Thoracic aorta (tissue), 2 donors: Measurements from ENCODE around the gene CAMK1D. TPM values are rescaled to one million over a fixed set of nuclear protein-coding genes. Genes with fewer than 3 reads are reported as not detected.

ENCODE experiments used
- ATAC-seq: fragments of 150-250 bp; one replicate; pipeline ENCODE4 v1.8.0; 2017; ENCODE audit warnings: low read depth; ENCODE audit not compliant: insufficient number of reproducible peaks, low FRiP score
- DNase-seq: peaks from one replicate; pipeline ENCODE4 v3.0.0-alpha.2; 2020; ENCODE audit warnings: low spot score
- H3K27ac ChIP-seq, 2 donors: fragments of 200-600 bp; sonication (generic); 1 replicate in 1 of 2; 2 replicates in 1 of 2; pipeline ENCODE4 v1.5.1; 2016; ENCODE audit warnings: mild to moderate bottlenecking in 2 of 2, moderate library complexity in 2 of 2
- H3K27me3 ChIP-seq: fragments of 200-600 bp; sonication (generic); replicated peaks from 2 replicates; pipeline ENCODE4 v1.6.0; 2016; ENCODE audit warnings: mild to moderate bottlenecking; ENCODE audit not compliant: insufficient read depth
- H3K36me3 ChIP-seq: fragments of 200-600 bp; sonication (generic); one replicate; pipeline ENCODE4 v1.5.1; 2016
- H3K4me1 ChIP-seq, 2 donors: fragments of 200-600 bp; sonication (generic); 1 replicate in 1 of 2; 2 replicates in 1 of 2; pipeline versions ENCODE4 v1.5.1 to v1.6.0; 2016; ENCODE audit warnings: low read depth in 2 of 2, mild to moderate bottlenecking in 1 of 2; ENCODE audit not compliant: control insufficient read depth in 1 of 2
- H3K4me3 ChIP-seq: fragments of 200-600 bp; sonication (generic); 2 replicates; pipeline ENCODE4 v1.5.1; 2016; ENCODE audit warnings: mild to moderate bottlenecking
- H3K9me3 ChIP-seq: fragments of 200-600 bp; sonication (generic); 2 replicates; pipeline ENCODE4 v1.5.1; 2016
- total RNA-seq, 2 donors: library from RNA; depleted of rRNA; stranded (reverse); fragments of >200 nt; gene quantifications; one replicate each; pipeline versions ENCODE4 v1.1.0 to v1.2.3, GENCODE V29; 2016
- TF ChIP-seq, protein P1 (sequence below): fragments of 200-600 bp; sonication (generic); IDR thresholded peaks from one replicate; pipeline ENCODE4 v1.5.1; 2019; ENCODE audit warnings: antibody characterized with exemption

The CAMK1D gene
- total RNA-seq, 2 donors from 2014 or later, result 8.7 to 11.2 TPM

DNA sequence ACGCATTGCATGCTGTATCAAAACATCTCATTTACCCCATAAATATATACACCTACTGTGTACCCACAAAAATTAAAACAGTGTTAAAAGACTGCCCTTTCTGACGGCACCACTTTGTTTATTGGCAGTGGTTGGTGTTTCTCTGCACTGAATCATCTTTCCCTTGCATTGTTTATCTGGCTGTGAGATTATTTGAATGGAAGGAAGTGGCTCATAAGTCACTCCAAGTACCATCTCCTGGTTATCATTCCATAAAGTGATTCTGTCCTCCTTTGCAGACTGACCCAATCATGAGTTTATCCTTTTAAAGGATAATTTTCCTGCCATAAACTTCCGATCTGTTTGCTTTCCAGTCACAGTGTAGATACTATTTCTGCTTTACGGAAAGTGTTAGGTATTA is 183.8 kb downstream of the CAMK1D start:
- ATAC-seq (no peak), DNase-seq (no peak)
- Histone ChIP-seq H3K4me1 (no peaks in the 10 kb centered on the region), H3K27ac (no peak overlapping the region), H3K27me3 (no peaks in the 10 kb centered on the region), H3K9me3 (no peaks in the 10 kb centered on the region), H3K36me3 (no peaks in the 10 kb centered on the region), H3K4me3 (no peak overlapping the region)
- TF ChIP-seq, protein P1, sequence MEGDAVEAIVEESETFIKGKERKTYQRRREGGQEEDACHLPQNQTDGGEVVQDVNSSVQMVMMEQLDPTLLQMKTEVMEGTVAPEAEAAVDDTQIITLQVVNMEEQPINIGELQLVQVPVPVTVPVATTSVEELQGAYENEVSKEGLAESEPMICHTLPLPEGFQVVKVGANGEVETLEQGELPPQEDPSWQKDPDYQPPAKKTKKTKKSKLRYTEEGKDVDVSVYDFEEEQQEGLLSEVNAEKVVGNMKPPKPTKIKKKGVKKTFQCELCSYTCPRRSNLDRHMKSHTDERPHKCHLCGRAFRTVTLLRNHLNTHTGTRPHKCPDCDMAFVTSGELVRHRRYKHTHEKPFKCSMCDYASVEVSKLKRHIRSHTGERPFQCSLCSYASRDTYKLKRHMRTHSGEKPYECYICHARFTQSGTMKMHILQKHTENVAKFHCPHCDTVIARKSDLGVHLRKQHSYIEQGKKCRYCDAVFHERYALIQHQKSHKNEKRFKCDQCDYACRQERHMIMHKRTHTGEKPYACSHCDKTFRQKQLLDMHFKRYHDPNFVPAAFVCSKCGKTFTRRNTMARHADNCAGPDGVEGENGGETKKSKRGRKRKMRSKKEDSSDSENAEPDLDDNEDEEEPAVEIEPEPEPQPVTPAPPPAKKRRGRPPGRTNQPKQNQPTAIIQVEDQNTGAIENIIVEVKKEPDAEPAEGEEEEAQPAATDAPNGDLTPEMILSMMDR, result no peak

DNA sequence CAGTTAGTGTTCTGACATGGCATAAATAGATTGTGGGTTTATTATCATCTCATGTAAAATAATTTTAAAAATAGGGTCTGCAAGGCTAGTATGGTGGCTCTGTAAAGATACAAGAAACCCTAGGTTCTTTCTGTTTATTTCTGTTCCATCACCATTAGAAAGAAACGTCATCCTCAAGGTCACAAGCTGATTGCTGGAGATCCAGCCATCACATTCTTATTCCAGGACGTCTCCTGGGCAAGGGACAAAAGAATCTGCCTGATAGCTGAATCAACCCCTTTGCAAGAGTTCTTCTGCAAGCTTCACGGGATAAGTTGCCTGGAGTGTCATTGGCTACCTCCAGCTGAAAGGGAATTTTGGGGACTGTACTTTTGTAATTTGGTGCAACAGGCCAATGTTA is 184.4 kb downstream of the CAMK1D start:
- Histone ChIP-seq H3K27ac (no peak overlapping the region), H3K9me3 (no peaks in the 10 kb centered on the region), H3K4me1 (no peaks in the 10 kb centered on the region), H3K36me3 (no peaks in the 10 kb centered on the region), H3K27me3 (no peaks in the 10 kb centered on the region), H3K4me3 (no peak overlapping the region)
- TF ChIP-seq, protein P1, result no peak
- no peak for ATAC-seq
- no peak for DNase-seq

DNA sequence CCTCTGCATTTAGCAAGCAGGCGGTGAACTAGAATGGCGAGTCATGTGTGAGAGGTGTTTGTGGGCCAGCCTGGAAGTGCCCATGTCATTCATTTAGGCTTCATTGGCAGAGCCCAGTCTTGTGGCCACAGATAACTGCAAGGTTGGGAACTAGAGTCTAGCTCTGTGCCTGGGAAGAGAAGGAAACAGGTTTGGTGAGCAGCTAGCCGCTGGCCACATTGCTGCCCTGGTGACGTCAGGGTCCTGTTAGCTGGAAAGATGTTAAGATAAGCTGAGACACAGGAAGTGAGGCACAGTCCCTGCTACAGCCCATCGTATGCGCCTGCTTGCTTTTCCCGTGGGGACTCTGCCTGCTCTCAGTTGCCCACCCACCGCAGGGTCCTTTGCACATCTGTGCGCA is 185.5 kb downstream of the CAMK1D start:
- TF ChIP-seq, protein P1, result no peak
- H3K36me3 ChIP-seq, result no peaks in the 10 kb centered on the region
- H3K27me3 ChIP-seq, result no peaks in the 10 kb centered on the region
- DNase-seq, result no peak
- no peaks in the 10 kb centered on the region for H3K4me1 ChIP-seq
- ATAC-seq, result no peak
- no peaks in the 10 kb centered on the region for H3K9me3 ChIP-seq
- H3K27ac ChIP-seq, result no peak overlapping the region
- H3K4me3 ChIP-seq, result no peak overlapping the region

DNA sequence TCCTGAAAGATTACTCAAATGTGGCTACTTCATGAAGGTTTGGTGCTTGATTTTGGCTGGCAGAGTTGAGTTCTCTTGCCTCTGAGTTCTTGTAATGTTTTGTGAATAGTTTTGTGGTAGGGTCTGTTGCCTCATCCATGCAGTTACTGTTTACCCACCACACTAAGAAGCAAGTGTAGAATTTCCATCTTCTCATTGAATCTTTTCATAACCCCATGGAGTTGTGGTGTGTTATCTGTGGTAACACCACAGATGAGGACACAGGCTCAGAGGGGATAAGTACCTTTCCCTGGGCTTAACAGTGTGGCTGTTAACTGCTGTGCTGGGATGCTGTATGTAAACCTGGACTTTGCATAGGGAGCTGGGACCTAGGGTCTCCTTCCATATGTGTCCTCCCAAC is 186.3 kb downstream of the CAMK1D start:
- Histone ChIP-seq H3K9me3 (no peaks in the 10 kb centered on the region), H3K4me3 (no peak overlapping the region), H3K36me3 (no peaks in the 10 kb centered on the region), H3K27ac (no peak overlapping the region), H3K4me1 (no peaks in the 10 kb centered on the region), H3K27me3 (no peaks in the 10 kb centered on the region)
- ATAC-seq (no peak), DNase-seq (no peak)
- TF ChIP-seq, protein P1, result no peak

DNA sequence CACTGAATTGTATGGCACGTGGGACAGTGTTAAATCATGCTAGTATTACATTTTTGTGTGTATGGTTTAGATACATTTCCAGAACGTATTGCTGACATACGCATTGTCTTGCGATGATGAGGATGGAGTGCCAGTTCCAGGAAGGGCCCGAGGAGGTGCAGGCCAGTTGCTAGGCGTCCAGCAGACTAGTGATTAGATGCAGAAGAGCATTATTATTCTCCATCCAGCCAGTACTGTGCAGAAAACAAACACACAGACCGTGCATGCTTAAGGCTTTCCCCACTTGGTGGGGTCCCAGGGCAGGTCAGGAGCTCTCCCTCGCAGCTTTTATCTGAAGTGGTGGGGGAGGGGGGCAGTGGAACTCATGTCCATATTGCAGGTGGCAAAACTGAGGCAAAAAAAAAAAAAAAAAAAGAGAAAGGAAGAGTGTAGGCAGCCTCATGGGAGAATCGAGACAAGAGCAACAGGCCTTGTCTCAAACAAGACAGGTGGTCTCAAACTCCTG is 189.2 kb downstream of the CAMK1D start:
- Histone ChIP-seq H3K9me3 (no peaks in the 10 kb centered on the region), H3K4me1 (no peaks in the 10 kb centered on the region), H3K27ac (no peak overlapping the region), H3K4me3 (no peak overlapping the region), H3K36me3 (no peaks in the 10 kb centered on the region), H3K27me3 (no peaks in the 10 kb centered on the region)
- TF ChIP-seq, protein P1, result no peak
- DNase-seq (no peak), ATAC-seq (no peak)
